Stimulated activated CD4-positive, alpha-beta T cell treated with anti-CD3 and anti-CD28 coated beads, TNF-alpha, amount 100 ng/mL, for 24 hours (primary cell): ENCODE results near the gene KRTAP10-9.

Experiments
- DNase-seq, 3 experiments: peaks; one replicate each; pipeline ENCODE4 v3.0.0-alpha.2; 2020; ENCODE audit warnings: low read depth in 3 of 3

KRTAP10-9 gene

DNA sequence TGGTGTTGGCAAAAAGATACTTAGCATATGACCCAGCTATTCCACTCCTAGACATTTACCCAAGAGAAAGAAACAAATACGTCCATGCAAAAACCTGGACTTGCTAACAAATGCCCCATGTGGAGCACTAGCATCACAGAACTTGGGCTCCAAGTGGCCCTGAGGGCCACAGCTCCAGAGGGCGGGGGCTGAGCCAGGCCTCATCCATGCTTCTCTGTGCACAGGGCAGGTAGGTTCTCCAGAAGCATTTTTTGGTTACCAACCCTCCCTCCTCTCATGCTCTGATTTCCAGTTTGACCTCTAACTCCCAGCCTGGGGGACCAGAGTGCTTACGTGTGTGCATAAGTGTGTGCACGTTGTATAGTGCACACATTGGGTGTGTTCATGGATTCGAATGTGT lies 37.8 kb downstream of the KRTAP10-9 start:
- no peak for DNase-seq

DNA sequence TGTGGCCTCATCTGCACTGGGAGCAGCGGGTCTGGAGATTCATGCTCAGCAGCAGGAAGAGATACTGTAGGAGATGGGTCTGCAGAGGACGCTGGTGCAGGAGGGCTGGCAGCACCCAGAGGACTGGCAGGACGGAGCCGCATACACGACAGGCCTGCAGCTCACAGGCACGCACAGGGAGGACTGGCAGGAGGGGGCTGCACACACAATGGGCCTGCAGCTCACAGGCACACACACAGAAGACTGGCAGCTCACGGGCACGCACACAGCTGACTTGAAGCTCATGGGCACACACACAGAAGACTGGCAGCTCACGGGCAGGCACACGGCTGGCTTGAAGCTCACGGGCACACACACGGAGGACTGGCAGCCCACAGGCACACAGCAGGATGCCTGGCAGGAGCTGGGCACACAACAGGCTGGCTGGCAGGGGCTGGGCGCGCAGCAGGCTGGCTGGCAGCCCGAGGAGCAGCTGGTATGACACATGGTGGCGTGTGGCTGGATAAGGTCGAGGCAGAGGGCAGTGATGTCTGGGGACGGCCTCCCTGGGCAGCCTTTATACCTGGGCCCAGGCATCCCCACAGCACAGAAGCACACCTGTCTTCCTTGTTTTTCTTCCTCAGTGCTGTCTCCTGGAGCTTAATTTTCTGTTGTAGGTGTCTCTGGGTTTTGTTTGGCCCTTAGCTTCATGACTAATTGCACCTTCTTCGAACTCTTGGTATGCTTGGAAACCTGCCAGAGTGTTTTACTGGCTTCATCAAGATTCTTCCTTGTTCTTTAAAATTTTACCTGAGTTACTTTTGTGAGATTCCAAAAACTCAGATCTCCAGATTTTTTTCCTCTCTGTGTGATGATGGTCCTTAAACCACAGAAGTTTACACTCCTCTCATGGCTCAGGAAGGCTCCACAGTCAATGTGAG lies 39.8 kb downstream of the KRTAP10-9 start, which contains the start of gene KRTAP12-2:
TSS of gene KRTAP12-2 (minus strand) at position 527 of the 920 bp plus-strand sequence. CDS start at position 486, 41 bp downstream.
- no peak for DNase-seq

DNA sequence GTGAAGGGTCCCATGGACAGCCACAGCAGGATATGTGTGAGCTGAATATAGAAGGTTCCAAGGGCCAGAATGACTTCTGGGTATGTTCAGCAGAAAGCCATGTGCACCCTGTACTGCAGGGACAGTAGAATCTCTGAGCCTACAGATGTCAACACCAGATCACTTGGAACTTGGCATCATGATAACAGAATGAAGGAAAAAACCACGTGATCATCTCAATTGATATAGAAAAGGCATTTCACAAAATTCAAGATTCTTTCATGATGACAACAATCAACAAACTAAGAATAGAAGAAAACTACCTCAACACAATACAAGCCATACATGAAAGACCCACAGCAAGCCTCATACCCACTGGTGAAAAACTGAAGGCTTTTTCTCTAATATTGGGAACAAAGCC lies 40.7 kb downstream of the KRTAP10-9 start:
- no peak for DNase-seq

DNA sequence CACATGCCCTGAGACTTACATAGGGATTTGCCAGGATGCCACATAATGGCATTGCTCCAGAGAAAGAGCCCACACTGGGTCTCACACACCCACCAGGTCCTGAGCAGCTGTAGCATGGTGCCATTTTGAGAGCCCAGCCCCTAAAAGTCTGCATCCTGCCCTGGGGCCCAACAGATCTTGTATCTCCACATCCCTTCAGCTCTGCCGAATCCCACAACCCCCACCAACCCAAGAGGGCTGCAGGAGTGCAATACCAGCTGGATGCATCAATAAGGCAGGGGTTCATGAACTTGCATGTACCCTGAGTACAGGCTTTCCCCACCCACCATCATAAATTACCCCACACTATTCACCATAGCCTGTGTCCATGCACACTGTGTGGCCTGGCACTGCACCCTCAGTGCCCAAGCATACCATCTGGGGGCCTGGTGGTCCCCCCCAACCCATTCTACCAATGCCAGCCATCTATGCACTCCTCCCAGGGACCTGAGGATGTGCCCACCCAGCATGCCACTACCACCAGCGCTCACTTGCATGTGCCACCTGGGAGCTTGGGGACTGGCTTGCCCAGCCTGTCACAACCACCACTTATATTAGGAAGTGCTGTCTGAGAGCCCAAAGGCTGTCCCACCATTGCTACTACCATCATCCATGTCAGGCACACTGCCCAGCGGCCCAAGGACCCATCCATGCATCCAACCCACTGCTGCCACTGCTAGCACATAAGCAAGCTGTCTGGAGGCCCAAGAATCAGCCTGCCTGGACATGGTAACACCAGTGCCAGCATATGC lies 43.9 kb downstream of the KRTAP10-9 start:
- DNase-seq, result no peak

DNA sequence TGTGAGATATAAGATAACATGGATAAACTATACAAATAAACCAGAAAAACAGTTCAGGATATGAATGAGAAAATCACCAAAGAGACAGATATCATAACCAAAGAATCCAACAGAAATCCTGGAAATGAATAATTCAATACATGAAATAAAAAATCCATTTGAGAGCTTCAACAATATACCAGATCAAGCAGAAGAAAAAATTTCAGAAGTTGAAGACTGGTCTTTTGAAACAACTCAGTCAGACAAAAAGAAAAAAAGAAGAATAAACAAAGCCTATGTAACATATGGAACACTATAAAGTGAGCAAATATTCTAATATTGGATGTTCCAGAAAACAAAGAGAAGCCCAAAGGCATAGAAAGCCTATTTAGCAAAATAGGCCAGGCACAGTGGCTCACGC lies 45.0 kb downstream of the KRTAP10-9 start:
- no peak for DNase-seq

DNA sequence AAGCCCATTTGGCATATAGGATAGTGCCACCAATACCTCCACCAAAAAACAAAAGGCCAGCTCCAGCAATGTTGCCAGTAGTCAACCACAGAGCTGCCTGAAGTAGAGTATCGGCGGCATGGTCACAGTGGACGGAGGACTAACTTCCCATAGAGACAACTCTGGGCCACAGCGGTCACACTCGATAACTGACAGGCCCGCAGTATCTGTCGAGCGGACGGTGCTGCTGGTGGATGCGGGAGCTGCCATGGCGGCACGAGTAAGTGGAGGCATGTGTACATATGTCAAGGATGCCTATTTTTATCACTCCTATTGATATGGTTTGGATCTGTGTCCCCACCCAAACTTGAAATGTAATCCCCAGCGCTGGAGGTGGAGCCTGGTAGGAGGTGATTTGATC lies 51.0 kb downstream of the KRTAP10-9 start:
- DNase-seq, result no peak
